Kasumi-1 (cell line): ENCODE data around the gene SNRNP70.
"Not testable (repeated sequence)": the region's sequence is repeated elsewhere in the genome, so short reads cannot be mapped to it uniquely, and the experiment has no call there.

Experiments
- DNase-seq, 2 experiments: peaks; one replicate each; lab custom pipeline; 2025; lab: John Stamatoyannopoulos, UW

Gene SNRNP70

DNA sequence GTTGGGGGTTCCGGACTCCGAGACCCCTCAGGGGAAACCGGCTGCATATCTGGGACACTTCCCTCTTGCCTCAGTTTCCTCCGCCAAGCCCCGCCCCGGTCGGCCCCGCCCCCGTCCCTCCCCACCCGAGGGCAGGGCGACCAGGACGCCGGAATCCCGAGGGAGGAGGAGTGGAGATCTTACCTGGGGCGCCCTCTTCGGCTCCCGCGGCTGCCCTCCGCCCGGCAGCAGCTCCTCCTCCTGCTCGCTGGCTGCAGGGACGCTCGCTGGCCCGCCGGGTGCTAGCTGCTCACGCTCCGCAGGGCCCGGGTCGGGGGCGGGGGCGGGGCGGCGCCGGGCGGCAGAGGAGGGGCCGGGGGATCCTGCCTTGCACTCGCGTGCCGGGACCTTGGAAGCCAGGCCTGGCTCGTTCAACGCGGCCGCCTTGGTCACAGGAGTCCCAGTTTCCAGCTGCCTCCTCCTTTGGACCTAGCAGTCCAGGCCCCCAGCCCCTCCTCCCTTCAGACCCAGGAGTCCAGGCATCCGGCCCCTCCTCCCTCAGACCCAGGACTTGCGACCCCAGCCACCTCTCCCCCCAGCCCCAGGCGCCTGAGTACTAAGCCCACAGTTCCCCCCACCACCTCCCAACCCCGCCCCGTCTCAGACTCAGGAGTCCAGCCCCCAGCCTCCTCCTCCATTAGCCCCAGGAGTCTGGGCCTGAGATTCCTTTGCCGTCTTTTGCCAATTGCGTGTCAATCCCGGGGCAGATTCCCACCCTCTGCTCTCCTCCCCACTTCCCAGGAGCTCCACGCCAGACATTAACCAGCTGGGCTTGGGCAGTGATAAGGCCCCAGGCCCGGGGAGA, 20.3 kb upstream of the SNRNP70 start, which contains the start of gene NTF4:
NTF4 (minus strand) TSS at position 51 of the 844 bp plus-strand sequence. CDS start 2,821 bp downstream, outside the sequence.
- DNase-seq = no peak

DNA sequence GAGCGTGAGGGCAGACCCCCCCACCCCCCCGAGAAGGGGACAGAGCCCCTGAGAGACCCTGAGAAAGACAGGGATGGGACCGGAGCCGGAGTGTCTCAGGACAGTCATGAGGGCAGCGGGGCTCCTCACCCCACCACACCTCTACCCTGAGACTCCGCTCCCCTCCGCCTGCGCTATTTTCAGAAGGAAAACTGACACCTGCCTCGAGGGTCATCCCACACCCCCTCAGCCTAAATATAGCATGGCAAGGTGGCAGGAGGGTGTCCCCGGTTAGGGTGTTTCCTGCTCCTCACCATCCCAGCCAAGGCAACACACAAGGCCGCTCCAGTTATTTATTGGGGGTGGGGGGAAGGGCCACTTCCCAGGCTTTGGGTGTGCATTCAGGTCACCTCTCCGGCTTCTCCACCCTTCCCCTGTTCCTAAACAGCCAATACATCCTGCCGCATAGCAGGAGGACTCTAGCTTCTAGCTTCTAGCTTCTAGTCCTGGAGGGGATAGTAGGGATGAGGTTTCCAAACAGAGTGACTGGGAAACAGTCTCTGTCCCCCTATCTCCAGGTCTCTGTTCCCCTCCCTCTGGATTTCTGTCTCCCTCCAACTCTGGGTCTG, 19.2 kb upstream of the SNRNP70 start:
- DNase-seq = no peak

DNA sequence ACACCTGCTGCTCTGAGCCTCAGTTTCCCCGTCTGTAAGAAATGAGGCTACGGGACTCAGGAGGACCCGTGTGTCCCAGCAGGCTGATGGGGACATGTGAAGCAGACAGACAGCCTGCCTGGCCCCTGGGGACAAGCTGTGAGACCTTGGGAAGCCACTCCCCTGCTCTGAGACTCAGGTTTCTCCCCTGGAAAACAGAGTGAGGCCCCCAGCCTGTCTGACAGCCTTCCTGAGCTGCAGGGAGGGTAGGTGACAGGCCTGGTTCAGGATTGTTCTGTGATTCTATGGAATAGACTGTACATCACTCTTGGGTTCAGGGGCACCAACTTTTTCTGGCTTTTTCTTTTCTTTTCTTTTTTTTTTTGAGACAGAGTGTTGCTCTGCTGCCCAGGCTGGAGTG, 17.7 kb upstream of the SNRNP70 start:
- no peak for DNase-seq

DNA sequence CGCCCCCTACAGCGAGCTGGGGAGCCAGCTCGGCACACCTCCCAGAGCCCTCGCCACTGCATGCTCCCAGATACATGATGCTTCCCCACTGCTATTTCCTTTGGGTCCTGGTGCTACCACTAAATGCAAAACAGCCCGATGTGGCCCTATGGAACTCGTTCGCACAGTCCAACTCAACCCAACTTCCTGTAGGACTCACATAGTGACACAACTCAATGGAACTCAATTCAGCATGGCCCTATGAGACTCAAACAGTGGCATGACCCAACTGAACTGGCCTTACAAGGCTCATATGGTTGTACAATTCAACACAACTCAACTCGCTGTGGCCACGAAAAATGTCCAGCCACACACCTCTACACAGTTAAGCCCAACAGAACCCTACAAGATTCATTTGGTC, 16.2 kb upstream of the SNRNP70 start:
- DNase-seq = no peak

DNA sequence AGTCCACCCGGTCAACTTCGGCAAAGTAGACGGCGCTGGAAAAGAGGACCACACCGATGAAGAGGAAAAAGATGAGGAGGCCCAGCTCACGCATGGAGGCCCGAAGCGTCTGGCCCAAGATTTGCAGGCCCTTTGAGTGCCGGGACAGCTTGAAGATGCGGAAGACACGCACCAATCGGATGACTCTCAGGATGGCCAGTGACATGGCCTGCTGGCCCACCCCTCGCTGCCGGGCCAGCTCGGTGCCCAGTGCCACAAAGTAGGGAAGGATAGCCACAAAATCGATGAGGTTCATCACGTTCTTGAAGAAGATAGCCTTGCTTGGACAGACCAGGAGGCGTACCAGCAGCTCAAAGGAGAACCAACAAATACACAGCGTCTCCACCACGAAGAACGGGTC, 14.8 kb upstream of the SNRNP70 start:
- DNase-seq = no peak

DNA sequence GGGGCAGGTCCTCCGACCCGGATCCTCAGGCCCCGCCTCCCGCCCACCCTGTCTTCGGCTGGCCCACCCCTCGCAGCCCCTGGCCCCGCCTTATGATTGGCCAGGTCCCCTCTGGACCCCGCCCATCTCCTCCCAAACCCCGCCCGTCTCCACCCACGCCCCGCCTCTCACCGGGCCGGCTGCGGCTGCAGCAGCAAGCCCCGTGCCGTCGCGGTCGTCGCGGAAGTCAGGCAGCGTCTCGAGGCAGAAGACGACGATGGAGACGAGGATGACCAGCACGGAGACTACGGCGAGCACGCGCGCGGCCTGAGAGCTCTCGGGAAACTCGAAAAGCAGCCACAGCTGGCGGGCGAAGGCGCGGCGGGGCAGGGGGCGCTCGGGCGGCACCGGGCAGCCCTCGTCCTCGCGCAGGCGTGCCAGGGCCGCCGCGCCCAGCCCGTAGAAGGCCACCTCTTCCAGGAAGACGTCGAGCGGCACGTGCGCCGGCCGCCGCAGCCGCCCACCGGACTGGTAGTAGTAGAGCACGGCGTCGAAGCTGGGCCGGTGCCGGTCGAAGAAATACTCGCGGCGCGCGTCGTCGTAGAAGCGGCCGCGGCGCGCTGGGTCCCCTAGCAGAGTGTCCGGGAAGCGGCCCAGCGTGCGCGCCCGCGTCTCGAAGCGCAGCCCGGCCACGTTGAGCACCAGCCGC, 13.2 kb upstream of the SNRNP70 start:
- DNase-seq = no peak

DNA sequence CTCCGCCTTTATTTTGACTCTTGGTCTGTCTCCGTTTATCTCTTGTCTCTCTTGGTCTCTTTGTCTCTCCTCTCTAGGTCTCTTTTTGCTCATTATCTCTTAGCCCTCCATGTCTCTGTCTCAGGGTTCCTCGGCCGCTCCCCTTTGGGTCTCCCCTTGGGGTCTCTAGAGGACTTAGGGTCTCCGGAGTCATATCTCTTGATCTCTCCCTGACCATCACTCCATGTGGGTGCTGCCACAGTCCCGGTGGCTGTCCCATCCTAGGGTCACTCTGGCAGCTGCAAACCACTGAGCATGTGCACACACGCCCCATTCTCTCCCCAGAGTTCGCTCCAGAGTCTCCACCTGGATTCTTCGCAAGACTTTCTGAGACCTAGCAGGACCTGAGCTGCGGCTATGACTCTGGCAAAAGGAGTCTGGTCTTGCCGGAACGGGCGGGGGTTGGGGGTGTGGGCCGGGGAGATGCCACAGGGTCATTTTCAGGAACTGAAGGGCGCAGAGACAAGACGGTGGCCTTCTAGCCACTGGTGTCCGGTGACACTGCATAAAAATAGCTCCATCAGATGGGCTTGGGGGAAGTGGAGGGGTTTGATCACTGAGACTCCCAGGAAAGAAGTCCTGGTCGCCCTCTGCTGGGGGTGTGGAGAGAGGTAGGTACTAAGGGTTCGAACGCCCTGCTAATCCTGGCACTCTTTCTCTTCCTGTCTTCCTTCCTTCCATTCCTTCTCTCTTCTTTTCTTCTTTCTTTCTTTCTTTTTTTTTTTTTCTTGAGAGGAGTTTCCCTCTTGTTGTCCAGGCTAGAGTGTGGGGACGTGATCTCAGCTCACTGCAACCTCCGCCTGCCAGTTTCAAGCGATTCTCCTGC, 11.5 kb upstream of the SNRNP70 start:
- peak; percentile 60 to 78 for DNase-seq

DNA sequence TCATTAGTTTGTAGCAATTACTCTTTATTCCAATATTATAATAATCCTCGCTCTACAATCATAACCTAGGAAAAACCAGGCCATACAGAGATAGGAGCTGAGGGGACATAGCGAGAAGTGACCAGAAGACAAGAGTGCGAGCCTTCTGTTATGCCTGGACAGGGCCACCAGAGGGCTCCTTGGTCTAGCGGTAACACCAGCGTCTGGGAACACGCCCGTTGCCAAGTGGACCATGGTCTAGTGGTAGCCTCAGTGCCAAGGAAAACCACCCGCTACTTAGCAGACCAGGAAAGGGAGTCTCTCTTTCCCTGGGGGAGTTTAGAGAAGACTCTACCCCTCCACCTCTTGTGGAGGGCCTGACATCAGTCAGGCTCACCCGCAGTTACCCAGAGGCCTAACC, 10.4 kb upstream of the SNRNP70 start:
- not testable (repeated sequence) for DNase-seq

DNA sequence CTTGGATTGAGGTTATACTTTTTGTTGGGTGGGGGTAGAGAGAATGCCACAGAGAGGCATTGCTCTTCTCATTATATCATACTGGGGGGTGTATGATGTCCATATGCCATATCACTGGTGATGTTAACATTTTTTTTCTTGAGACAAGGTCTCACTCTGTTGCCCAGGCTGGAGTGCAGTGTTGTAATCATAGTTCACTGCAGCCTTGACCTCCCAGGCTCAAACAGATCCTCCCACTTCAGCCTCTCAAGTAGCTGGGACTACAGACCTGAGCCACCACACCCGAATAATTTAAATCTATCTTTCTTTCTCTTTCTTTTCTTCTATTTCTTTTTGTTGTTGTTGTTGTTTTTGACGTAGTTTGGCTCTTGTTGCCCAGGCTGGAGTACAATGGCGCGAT, 4.9 kb upstream of the SNRNP70 start:
- no peak for DNase-seq

DNA sequence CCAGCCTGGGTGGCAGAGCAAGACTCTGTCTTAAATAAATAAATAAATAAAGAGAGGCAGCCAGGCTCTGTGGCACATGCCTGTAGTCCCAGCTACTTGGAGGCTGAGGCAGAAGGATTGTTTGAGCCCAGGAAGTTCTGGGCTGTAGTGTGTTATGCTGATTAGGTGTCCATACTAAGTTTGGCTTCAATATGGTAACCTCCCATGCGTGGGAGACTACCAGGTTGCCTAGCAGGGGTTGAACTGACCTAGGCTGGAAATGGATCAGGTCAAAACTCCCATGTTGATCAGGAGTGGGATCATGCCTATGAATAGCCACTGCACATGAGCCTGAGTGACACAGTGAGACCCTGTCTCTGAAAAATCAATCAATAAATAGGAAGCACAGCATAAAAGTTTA, 4.0 kb upstream of the SNRNP70 start:
- no peak for DNase-seq

DNA sequence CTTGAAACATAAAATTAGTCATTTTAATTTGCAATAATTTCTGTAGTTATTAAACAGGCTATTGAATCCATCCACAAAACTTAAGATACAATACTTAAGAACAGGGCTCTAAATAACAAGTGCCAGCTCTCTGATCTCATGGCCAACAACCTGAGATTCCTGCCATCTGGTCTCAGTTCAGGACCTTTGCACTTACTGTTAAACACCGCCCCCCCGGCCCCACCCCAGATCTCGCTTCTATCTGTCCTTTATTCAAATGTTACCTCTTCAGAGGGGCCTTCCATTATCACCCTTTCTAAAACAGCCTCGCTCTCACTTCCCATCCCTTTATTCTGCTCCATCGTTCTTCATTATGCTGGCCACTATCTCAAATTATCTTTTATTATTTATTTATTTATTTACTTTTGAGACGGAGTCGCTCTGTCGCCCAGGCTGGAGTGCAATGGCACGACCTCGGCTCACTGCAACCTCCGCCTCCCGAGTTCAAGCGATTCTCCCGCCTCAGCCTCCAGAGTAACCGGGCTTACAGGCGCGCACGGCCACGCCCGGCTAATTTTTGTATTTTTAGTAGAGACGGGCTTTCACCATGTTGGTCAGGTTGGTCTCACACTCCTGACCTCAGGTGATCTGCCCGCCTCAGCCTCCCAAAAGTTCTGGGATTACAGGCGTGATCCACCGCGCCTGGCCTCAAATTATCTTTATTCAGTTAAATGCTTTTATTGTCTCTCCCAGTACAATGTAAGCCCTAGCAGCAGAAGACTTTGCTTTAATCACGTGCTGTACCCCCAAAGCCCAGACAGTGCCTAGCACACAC, 838 bp upstream of the SNRNP70 start:
- DNase-seq = no peak

DNA sequence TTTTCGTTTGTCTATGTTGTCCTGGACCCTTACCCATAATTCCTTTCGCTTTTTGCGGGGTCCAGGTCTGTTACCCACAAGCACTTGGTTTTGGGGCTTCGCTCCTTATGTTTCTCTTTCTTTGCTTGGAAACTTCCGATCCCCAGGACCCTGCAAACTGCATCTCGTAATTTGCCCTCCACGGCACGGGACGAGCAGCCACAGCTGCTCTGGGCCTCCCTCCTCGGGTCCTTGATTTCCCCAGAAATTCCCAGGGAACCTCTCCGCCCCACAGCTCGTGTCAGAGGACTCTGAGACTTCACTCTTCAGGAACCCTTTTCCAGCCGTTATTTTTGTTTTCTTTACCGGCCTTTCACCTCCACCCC, 599 bp downstream of the SNRNP70 start:
- peak in 1 of 2 experiments; percentile 42 for DNase-seq

DNA sequence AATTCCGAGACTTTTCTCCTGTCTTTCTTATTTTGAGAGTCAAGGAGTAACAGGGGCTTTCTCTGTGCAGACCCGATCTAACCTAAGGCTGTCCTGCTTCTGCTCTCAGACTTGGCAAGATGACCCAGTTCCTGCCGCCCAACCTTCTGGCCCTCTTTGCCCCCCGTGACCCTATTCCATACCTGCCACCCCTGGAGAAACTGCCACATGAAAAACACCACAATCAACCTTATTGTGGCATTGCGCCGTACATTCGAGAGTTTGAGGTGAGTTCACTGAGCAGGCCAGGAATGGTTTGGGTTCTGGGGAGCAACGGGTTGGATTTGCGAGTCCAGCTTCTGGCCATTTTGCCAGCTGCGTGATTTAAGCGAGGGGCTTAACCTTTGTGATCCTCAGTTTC, 1.0 kb downstream of the SNRNP70 start:
- no peak for DNase-seq

DNA sequence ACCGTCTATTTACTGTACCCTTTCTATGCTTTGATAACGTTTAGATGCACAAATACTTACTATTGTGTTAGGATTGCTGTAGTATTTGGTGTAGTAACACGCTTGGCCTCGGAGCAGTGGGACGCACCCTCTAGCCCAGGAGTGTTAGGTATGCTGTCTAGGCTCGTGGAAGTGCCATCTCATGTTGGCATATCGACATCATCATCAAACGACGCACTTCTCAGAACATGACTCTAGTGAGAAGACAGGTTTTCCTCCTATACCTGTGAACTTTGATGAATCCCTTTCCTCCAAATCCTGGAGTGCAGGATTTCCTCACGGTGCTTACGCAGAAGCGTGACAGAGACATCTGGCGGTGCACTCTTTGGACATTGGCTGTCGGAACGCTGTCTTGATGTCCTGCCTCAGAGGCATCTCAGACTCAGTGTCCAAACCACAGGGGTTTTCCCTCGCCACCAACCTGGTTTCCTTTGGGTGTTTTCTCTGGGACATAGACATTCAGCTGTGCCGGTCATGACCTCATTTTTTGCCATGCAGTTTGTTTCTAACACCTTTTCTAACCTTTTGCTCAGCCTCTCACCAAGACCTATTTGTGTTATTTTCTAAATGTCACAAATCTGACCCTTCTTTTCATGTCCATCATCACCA, 6.3 kb downstream of the SNRNP70 start:
- no peak for DNase-seq

DNA sequence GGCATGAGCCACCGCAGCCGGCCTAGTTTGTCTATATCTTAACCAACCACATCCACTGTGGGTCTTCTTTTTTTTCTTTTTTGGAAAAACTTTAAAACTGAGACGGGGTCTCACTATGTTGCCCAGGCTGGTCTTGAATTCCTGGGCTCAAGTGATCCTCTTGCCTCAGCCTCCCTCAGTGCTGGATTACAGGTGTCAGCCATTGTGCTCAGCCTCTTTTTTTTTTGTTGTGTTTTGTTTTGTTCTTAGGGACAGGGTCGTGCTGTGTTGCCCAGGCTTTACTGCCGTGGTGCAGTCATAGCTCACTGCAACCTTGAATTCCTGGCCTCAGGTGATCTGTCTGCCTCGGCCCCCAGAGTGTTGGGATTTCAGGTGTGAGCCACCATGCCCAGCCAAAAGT, 7.4 kb downstream of the SNRNP70 start:
- no peak for DNase-seq

DNA sequence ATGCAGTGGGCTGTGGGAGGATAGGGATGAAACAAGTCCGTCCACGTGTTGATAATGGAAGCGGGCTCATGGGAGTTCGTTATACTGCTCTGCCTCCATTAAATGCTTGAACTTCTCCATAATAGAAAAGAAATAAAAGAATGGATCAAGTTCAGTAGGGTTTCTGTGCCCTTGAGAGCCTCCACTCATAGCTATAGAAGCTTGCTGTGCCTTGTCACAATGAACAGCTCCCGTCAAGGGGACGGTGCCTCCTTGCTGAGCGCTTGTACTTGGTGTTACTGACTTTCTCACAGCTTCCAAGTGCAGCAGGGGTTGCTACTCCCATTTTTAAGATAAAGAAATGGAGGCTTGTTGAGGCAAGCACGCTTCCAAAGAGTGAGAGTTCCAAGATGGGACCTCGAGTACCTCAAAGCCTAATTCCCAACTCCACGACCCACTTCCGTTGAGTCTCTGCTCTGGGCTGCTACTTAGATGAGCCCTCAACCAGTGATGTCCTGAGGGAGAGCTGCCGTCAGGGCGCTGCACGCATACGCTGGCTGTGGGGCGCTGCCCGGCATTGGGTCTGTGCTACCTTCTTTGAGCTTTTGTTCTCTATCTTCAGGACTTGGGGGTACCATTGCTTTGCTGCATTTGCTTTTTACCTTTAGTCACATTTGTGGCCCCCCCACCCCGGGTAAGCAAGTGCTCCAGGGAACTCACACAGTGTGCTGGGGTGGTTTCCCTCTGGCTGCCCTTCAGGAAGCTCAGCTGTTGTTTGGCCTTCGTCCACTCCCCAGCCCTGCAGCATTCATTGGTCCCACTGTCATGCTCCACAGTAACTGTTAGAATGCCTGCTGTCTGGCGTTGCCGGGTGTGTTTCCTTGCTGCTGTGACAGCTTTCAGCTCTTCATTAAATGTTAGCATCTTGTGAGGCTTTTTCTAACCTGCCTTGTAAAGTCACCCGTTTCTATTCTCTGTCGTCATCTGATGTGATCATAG, 9.5 kb downstream of the SNRNP70 start:
- DNase-seq = no peak

DNA sequence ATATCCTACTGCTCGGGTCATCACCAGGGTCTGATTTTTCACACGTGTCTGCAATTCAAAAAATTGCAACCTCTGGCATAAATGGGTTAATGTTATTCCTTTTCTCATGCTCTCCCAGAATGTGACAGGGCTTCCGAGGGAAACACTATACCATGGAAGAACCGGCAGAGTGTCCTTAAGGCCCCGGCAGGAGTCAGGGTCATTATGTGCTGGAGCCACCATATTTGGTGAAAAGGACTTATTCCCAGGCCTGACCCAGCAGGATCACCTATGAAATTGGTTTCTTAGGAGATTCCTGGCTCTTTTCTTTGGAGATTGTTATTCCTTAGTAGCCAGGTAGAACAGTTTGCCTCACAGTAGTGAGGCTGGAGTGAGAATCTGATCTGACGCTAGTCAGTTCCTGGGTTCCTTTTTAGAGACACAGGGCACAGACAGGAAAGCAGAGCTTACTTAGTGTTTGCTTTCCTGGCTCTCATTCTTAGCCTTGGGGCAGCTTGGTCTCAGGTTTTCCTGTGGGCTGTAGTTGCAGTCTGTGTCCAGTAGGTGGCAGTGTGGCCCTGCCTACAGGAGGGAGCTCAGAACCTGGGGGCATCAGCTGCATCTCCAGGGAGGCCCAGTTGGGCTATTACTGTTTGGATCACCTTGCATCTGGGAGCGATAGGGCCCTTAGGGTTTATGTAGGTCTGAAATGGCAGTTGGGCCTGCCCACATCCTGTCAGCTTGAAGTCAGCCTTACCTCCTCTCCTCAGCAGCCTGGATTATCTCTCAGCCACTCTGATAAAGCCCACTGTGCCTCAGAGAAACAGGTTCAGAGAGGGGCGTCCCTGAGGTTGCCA, 12.4 kb downstream of the SNRNP70 start:
- DNase-seq = peak; percentile 77 to 81

DNA sequence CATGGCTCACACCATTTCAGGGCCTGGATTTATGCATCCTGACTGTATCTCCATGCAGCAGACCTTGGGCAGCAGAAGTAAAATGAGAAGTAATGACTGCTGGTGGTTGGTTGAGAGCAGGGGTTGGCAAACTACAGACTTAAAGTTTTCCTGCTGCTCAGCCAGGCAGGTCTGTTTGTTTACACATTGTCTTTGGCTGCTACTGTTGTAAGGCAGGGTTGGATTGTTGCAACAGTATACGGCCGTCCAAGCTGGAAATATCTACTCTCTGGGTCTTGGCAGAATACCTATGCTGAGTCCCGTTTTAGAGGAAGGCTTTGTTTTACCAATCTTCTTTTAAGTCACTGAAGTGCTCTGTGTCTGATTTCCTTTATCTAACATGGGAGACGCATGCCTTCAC, 13.5 kb downstream of the SNRNP70 start:
- DNase-seq = no peak

DNA sequence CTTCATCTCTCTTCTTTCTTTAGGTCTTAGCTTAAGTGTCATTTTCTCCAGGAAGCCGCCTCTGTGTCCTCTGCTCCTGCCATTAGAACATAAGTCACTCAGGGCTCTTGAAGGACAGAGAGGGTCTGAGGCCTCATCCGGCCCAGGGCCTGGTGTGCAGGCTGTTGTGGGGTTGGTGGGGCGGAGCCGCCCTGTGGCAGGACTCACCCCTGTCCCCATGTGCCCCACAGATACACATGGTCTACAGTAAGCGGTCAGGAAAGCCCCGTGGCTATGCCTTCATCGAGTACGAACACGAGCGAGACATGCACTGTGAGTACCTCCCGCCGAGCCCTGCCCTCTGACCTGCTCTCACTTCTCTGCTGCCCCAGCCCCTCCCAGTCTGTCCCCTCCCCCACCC, 15.9 kb downstream of the SNRNP70 start:
- no peak for DNase-seq
